Measurements from ENCODE around the gene PRKAA1.
"Not testable (repeated sequence)": the region's sequence is repeated elsewhere in the genome, so short reads cannot be mapped to it uniquely, and the experiment has no call there.

GRCh38 chr5:40794340-40794739 is 3.8 kb downstream of the PRKAA1 start:
- not testable (repeated sequence) for TF ChIP-seq REST (IDR thresholded peaks at IDR 0.05); EP300 (IDR thresholded peaks at IDR 0.05); RFX5 (IDR thresholded peaks at IDR 0.05); PHF8 (IDR thresholded peaks at IDR 0.05; ENCODE audit: borderline replicate concordance, low read depth); POLR2A (IDR thresholded peaks at IDR 0.05; ENCODE audit: low read length); CEBPB (IDR thresholded peaks at IDR 0.05); RAD21 (conservative IDR thresholded peaks at IDR 0.05 in 1 of 2, IDR thresholded peaks at IDR 0.05 in 1 of 2); MAX (IDR thresholded peaks at IDR 0.05); POLR2AphosphoS2 (conservative IDR thresholded peaks at IDR 0.05; ENCODE audit: low read length); CTCF (IDR thresholded peaks at IDR 0.05)

Measured in A549 (cell line).